Islet of Langerhans (tissue), 1 donor: Measurements from ENCODE around the gene FGF14.

Source experiments
- FAIRE-seq: peaks from one replicate; lab custom pipeline; 2011; peaks lifted over from hg19 to GRCh38; lab: Jason Lieb, UNC

The FGF14 gene

GRCh38 chr13:102310691-102311418, 91.0 kb downstream of the FGF14 start:
- FAIRE-seq, result no peak

GRCh38 chr13:102309110-102309509, 92.7 kb downstream of the FGF14 start:
- no peak for FAIRE-seq

GRCh38 chr13:102302534-102302933, 99.3 kb downstream of the FGF14 start:
- no peak for FAIRE-seq

- no peak for FAIRE-seq
These were observed 101.5 kb downstream of the FGF14 start for GRCh38 chr13:102300379-102300778.

GRCh38 chr13:102299366-102299765, 102.5 kb downstream of the FGF14 start:
- FAIRE-seq, result no peak

GRCh38 chr13:102298051-102298450, 103.8 kb downstream of the FGF14 start:
- FAIRE-seq, result no peak

GRCh38 chr13:102295316-102296048, 106.4 kb downstream of the FGF14 start:
- FAIRE-seq, result no peak

GRCh38 chr13:102294407-102295018, 107.3 kb downstream of the FGF14 start:
- no peak for FAIRE-seq

GRCh38 chr13:102293723-102294122, 108.1 kb downstream of the FGF14 start:
- no peak for FAIRE-seq

GRCh38 chr13:102291587-102292218, 110.1 kb downstream of the FGF14 start:
- no peak for FAIRE-seq

- FAIRE-seq, result no peak
These were observed 112.2 kb downstream of the FGF14 start for GRCh38 chr13:102289606-102290005.

GRCh38 chr13:102286326-102286725, 115.5 kb downstream of the FGF14 start:
- FAIRE-seq, result no peak

- no peak for FAIRE-seq
These were observed 121.5 kb downstream of the FGF14 start for GRCh38 chr13:102280366-102280765.

GRCh38 chr13:102277286-102277685, 124.6 kb downstream of the FGF14 start:
- FAIRE-seq, result no peak

GRCh38 chr13:102276404-102276803, 125.4 kb downstream of the FGF14 start:
- no peak for FAIRE-seq

- FAIRE-seq, result no peak
These were observed 125.9 kb downstream of the FGF14 start for GRCh38 chr13:102275969-102276368.

GRCh38 chr13:102273111-102273510, 128.7 kb downstream of the FGF14 start:
- FAIRE-seq, result no peak

- FAIRE-seq, result no peak
These were observed 134.7 kb downstream of the FGF14 start for GRCh38 chr13:102267191-102267590.

GRCh38 chr13:102261809-102262208, 140.0 kb downstream of the FGF14 start:
- FAIRE-seq, result no peak

GRCh38 chr13:102261316-102261715, 140.5 kb downstream of the FGF14 start:
- FAIRE-seq, result no peak

GRCh38 chr13:102260256-102260655, 141.6 kb downstream of the FGF14 start:
- no peak for FAIRE-seq

GRCh38 chr13:102255409-102255808, 146.4 kb downstream of the FGF14 start:
- no peak for FAIRE-seq

- no peak for FAIRE-seq
These were observed 150.0 kb downstream of the FGF14 start for GRCh38 chr13:102251817-102252216.
